ENCODE measurements around the gene CEP250.
A peak's percentile ranks its signal among the peaks of the same experiment; 100 is the strongest.
"Not testable (repeated sequence)": the region's sequence is repeated elsewhere in the genome, so short reads cannot be mapped to it uniquely, and the experiment has no call there.

The CEP250 gene

DNA sequence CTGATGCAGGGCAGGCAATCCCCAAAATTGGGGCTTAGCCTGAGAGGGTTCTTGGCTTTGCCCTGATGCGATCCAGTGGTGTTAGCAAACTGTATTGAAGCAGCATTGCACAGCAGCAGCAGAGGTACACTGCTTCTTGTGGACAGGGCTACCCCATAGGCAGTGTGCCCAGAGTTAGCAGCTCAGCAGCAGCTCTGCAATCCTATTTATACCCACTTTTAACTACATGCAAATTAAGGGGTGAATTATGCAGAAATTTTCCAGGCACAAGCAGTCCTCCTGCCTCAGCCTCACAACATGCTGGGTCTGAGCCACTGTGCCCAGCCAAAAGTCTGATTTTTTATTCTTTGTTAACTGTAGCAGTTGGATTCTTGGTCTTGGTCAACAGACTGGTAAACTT, 70.2 kb downstream of the CEP250 start:
- no peak for DNase-seq

DNA sequence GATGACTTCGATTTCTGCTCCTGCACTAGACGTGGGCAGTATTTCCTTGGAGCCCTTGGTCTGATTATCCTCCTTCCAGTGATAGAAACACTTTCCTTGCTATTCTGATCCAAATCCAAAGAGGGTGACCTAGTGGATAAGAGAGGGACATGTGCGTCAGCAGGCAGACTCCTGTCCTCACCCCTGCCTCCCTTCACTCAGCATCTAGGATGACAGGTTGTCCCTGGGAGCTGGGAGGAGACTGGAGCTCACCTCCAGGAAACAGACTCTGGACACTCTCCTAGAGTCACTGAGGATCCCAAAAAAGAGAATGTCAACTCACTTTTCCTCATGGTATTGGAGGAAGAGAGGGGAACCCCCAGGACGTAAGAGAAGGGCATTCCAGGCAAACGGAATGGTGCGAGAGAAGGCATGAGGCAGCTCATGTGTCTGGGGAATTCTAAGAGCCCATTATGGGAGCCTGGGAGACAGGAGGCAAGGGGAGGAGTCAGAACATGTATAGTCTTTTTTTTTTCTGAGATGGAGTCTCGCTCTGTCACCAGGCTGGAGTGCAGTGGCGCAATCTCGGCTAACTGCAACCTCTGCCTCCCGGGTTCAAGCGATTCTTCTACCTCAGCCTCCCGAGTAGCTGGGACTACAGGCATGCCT, 71.8 kb downstream of the CEP250 start:
- no peak for DNase-seq

DNA sequence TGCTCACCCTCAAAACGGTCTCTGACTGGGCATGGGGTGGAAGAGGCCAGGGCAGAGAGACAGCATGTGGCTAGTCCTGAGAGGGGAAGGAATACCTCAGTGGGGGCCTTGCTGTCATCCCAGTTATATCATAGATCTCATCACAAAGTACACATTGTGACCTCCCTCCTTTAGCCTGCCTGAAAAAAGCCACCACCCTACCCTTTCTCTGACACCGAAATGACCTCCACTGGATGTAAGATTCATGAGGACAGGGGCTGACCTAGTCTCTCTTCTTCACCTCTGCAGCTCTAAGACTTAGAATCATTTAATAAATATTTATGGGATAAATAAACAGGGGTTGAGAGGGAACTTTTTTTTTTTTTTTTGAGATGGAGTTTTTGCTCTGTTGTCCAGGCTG, 74.2 kb downstream of the CEP250 start, which contains the start of gene C20orf173:
C20orf173 (minus strand) TSS at position 101 of the 400 bp plus-strand sequence. CDS start 279 bp downstream, outside the sequence.
- no peak for DNase-seq

DNA sequence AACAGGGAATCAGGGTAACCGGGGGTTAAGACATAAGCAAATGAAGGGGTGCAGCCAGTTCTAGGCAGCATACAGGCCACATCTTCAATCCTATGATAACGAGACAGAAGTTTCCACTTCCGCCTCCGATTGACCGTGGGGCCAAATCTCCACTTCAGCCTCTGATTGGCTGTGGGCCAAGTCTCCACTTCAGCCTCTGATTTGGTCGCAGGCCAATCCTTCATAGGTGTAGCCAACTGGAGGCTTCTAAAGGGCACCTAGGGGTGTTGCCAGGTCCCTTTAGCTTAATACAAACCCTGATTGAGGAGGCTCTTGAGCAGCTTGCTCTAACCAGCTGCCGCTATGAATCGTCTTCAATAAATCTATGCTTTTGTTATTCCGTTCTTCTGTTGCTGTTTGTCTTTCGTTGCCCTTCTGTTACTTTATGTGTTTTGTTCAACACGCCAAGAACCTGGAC, 84.4 kb downstream of the CEP250 start:
- DNase-seq: peak in 1 of 56 donors; percentile 4

DNA sequence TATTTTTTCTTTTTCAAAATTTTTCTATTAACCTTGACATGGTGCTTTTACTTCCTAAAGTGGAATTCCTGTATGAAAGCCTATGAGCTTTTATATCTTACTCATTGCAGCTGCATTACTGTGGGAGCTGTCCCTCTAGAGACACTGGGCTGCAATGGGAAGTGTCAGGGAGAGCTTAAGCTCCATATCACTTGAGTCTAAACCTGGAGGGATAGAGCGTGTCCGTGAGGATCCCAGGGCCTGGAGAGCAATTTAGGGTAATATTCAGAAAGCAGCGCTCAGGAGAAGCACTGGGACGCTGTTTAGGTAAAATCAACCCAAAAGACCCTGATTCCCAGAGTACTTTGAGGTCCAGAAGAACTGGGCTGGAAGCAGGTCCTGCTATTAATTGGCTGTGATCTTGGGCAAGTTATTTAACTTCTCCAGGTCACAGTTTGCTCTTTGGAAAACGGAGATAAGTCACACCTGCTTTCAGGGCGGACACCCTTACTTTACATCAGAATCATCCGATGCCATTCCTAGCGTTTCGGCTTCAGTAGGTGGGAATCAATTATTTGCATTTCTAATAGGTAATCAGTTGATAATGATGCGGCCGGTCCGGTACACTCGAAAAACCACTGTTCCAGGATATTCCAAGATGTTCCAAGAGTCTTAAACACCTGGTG, 85.9 kb downstream of the CEP250 start:
- DNase-seq: no peak

DNA sequence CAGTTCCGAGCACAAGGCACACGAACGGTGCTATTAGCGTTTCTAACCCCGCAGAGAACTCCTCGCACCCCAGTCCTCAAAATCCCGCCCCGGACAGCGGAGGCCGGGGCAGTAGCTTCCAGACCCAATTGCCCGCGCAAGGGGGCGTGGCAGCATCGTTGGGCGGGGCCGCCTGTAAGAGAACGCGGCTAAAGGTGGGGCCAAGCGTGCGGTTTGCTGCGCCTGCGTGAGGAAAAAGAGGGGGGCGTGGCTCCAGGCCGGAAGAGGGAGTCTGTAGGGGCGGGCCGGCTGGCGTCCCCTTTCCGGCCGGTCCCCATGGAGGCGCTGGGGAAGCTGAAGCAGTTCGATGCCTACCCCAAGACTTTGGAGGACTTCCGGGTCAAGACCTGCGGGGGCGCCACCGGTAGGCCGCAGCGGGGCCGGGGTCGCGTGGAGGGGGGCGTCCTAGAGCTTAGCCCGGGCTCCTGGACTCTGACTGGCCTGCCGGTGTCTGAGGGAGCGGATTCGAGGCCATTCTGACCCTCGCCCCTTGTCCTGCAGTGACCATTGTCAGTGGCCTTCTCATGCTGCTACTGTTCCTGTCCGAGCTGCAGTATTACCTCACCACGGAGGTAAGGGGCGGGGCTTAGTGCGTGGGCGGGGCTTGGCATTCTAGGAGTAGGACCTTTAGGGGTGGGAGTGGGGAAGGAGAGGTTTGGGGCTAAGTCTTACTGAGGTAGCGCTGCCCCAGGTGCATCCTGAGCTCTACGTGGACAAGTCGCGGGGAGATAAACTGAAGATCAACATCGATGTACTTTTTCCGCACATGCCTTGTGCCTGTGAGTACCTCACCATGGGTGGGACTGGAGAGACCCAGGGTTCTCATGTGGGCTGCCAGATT, 86.6 kb downstream of the CEP250 start, which contains the start of gene ERGIC3:
ERGIC3 (plus strand) TSS at position 296 of the 880 bp plus-strand sequence; CDS start at position 316, 20 bp downstream.
- DNase-seq: peak; percentile 38 to 95 (median 88)

DNA sequence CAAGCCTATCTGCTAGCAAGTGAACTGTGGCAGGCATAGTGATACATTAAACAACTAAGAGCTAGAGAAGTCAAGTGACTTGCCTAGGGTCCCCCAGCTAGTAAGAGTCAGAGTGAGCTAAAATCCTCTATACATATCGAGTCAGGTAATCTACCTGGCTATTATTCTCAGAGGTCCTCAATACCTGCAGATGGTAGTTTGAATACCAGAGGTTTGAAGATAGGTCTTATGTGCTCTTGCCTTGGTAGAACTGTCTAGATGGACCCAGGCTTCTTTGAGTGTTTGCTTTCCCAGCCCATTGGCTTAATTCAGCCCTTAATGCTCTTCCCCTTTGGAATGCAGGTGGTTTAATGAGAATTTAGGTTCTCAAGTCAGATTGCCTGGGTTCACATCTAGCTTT, 87.6 kb downstream of the CEP250 start:
- DNase-seq: no peak

DNA sequence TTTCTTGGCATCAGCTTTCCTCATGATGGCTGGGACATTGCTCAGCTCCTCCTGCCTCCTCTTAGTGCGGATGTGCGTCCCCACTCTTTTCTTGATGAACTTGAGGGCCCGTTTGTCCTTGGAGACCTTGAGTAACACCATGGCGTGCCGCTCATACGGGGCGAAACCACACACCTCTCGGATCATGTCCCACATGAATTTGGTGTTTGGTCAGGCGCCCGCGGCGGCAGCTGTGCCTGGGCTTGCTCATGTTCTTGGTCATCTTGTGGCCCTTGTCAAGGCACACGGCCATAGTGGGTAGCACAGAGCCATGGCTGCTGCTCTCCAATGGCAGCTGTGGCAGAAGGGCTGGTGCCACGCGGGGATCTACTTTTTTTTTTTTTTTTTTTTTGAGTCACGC, 89.0 kb downstream of the CEP250 start:
- no peak for DNase-seq

DNA sequence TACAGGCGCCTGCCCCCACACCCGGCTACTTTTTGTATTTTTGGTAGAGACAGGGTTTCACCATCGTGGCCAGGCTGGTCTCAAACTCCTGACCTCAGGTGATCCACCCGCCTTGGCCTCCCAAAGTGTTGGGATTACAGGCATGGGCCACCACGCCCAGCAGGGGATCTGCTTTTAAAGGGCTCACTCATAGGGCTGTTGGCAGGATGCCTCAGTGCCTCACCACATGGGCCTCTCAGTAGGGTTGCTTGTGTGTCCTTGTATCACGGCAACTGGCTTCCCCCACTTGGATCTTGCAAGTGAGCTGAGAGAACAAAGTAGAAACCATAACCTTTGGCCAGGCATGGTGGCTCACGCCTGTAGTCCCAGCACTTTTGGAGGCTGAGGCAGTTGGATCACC, 89.5 kb downstream of the CEP250 start:
- not testable (repeated sequence) for DNase-seq

DNA sequence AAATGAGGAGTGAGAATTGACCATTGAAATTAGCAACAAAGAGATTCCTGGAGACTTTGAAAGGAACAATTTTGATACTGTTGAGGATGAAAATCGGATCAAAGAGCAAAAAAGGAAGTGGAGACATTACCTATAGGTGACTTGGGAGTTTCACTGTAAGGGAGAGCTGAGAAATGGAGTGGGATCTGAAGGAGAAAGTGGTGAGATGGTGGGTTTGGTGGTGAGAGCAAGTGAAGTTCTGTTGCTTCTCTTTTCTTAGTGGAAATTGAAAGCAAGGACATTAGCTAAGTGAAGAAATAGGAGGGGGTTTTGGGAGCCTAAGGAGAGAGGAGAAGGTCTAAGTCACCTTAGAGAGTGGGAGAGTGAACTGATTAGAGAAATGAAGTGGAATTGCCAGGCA, 90.7 kb downstream of the CEP250 start:
- DNase-seq: no peak

DNA sequence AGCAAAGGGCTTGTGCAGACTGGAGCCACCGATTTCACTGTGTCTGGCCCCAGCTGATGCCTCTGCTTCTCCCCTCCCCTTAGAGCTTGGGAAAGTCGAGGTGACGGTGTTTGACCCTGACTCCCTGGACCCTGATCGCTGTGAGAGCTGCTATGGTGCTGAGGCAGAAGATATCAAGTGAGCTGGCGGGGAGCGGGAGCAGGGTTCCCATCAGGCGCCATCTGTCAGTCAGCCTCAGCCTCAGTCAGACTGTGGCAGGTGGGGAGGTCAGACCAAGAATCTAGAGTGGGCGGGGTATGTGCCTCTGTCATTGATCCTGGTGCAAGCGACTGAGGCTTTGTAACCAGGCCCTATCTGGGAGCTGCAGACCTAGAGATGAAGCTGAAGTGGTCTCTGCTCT, 91.9 kb downstream of the CEP250 start:
- DNase-seq: no peak

DNA sequence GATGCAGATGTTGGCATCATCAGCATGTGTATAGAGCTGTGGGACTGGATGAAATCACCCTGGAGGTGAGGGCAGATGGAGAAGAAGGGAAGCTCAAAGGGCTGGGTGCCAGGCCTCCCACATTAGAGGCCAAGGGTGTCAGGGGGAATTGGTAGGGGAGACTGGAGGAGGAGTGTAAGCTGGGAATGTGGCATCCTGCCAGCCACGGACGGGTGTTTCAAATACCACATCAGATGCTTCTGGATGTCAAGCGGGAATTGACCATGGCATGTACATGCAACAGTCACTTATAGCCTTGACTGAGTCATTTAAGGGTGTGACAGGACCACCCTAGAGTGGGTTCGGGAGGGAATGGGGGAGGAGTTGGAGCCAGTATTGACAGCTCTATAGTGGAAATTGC, 96.1 kb downstream of the CEP250 start:
- no peak for DNase-seq

DNA sequence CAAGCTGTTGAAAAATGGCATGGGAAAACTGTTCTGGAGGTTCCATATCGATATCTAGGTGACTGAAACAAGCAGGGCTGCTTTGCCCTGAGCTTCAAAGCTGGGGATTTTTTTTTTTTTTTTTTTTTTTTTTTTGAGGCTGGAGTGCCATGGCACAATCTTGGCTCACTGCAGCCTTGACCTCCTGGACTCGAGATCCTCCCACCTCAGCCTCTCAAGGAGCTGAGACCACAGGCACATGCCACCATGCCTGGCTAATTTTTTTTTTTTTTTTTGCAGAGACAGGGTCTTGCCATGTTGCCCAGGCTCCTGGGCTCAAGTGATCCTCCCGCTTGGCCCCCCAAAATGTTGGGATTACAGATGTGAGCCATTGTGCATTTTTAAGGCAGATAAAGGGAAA, 97.5 kb downstream of the CEP250 start:
- DNase-seq: no peak

DNA sequence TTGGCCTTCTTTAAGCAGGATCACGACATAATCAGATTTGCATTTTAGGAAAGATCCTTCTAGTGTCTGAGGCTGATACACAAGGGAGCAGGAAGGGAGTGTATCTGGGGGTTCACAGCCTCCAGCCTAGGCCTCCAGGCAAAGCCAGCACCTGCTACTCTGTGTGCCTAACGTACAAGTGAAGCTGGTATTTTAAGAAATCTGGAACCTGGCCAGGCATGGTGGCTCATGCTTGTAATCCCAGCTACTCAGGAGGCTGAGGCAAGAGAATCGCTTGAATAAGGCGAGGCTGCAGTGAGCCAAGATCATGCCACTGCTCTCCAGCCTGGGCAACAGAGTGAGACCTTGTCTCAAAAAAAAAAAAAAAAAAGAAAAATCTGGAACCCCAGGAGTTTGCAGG, 100.1 kb downstream of the CEP250 start:
- peak in 1 of 56 donors; percentile 2 for DNase-seq

DNA sequence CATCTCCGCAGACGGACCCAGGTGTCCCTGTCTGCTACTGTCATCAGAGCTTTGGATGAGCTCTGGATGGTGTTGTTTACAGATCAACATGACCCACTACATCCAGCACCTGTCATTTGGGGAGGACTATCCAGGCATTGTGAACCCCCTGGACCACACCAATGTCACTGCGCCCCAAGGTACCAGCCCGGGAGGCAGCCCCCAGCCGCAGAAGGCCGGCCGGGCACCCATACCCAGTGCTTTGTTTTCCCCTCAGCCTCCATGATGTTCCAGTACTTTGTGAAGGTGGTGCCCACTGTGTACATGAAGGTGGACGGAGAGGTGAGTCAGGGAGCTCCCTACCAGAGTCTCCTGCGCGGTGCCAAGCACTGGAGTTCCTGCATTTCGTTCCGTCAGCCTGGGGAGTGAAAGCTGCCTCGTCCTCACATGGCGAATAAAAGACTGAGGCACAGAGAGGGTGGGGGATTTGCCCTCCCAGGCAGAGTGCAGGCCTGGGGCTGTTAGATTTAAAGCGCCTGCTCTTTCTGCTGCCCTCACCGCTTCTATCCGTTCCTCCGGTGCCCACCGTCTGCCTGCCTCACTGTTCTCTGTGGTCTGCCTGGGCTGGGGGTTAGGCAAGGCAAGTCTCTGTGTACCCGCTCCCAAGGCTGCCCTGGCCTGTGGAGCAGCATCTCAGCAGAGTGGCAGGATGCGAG, 100.7 kb downstream of the CEP250 start:
- DNase-seq: no peak

DNA sequence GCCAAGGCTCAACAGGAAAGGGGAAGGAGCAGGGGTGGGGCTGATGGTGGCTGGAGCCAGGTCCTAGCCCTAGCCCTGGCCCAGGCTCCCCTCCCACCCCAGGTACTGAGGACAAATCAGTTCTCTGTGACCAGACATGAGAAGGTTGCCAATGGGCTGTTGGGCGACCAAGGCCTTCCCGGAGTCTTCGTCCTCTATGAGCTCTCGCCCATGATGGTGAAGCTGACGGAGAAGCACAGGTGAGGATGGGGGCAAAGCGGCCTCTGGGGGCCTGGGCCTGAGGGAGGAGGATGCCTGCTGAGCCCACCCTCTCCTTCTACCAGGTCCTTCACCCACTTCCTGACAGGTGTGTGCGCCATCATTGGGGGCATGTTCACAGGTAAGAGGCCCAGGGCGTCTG, 101.5 kb downstream of the CEP250 start:
- no peak for DNase-seq

DNA sequence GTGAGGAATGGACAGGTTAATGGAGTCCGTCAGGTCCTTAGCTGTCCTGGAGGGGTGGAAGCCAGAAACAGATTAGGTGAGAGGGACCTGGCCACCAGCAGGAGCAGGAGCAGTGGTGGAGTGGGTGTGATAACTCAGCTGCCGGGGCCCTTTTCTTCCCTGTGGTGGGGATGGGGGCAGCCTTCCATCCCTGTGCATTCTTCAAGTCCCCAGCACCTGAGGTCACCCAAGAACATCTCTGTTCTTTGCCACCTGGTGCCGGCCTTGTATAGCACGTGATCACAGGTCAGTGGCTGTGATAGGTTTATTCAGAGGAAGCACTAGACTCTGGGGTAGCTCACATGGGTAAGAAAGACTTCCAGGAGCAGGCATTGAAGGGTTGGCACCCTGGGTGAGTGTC, 103.1 kb downstream of the CEP250 start:
- no peak for DNase-seq

DNA sequence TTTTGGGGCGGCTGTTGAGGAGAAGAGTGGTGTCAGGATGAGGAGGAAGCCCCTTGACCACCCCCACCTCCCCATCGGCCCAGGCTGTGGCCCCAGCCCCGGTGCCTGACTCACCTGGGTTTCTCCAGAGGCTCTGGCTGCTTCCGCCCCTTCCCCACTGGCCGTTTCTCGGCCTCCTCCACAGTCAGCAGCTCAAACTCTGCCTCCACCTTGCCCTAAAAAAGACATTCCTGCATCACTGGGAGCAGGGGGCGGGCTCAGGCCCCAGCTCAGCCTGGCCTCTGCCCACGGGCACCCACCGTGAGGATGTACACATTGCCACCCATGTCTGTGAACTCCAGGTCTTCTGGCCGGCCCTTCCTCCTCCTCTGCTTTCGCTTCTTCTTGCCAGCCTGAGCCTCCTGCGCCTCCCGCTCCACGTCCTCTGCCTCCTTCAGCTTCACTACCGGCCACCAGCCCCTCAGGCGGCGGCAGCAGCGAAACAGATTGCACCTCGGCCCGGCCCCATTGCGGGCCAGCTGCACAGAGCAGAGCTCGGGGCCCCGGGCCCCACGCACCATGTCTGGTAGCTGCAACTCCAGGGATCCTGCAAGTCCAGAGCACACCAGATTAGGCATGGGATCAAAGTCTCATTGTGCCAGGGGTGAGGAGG, 103.8 kb downstream of the CEP250 start:
- DNase-seq: no peak

DNA sequence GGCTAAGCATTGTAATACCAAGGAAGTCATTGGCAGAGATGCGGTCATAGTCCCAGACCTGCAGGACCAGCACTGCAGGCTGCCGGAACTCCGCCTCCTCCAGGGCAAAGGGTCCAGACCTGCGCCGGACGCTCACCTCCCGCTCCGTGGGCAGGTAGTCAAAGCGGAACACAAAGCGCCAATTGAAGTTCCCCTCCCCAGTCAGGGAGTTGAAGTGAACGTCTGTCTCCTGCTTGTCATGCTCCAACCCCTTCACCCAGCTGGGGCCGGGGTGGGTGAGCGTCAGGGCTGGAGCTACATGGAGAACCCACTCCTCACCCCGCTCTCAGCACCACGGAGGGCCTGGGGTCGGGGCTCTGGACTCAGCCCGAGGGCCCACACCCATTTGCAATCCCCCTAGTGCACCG, 104.7 kb downstream of the CEP250 start:
- DNase-seq: no peak

DNA sequence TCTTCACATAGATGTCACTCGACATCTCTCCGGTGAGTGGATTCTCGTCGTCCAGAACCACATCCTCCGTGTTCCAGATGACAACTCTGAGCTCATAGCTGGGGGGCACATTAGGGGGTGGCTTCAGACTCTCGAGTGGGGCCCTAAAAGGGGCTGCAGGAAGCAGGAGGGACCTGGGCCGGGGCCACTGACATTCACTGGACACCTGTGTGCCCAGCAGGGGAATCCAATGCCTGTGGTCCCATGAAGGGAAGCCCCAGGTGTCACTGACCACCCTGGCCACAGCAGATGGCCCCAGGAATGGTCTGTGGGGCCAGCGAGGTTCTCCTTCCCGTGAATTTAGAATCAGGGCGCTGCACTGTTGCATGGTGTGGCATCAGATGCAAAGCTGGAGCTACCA, 105.1 kb downstream of the CEP250 start:
- no peak for DNase-seq

DNA sequence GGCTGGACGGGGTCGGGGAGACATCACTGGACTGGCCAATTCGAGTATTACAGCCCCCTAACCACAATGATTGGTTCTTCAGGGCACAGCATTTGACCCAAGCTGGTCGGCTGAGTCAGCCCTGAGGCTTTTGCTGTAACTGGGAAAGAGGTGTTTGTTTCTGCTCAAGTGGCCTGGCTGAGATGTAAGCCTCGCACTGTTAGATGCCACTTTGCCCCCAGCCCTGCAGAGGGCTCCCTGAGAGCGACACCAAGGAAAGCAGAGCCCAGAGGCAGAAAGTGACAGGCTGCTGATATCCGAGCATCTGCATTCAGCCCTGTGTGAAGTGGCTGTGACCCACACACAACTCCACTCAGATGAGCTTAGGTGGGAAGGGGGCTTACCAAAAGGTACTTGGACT, 105.9 kb downstream of the CEP250 start:
- DNase-seq: peak in 18 of 56 donors; percentile 1 to 38 (median 14)
